Ishikawa (cell line): Measurements from ENCODE around the gene EBI3.

Experiments
- CREB1 ChIP-seq: IDR thresholded peaks from 2 replicates; pipeline ENCODE4 v1.6.1; 2012; ENCODE audit warnings: low read depth
- EGR1 ChIP-seq: IDR thresholded peaks from 2 replicates; pipeline ENCODE4 v1.6.1; 2012
- EP300 ChIP-seq: IDR thresholded peaks from 2 replicates; pipeline ENCODE4 v1.6.1; 2012; ENCODE audit warnings: borderline replicate concordance
- MAX ChIP-seq: IDR thresholded peaks from 2 replicates; pipeline ENCODE4 v1.6.1; 2012
- RAD21 ChIP-seq: IDR thresholded peaks from 2 replicates; pipeline ENCODE4 v1.6.1; 2012; ENCODE audit warnings: low read depth
- REST ChIP-seq: IDR thresholded peaks from 2 replicates; pipeline ENCODE4 v1.6.1; 2012; ENCODE audit warnings: low read depth, mild to moderate bottlenecking
- TAF1 ChIP-seq: IDR thresholded peaks from 2 replicates; pipeline ENCODE4 v1.6.1; 2012; ENCODE audit warnings: low read depth, mild to moderate bottlenecking
- TCF12 ChIP-seq: IDR thresholded peaks from 2 replicates; pipeline ENCODE4 v1.6.1; 2012; ENCODE audit warnings: low read depth
- YY1 ChIP-seq: IDR thresholded peaks from 2 replicates; pipeline ENCODE4 v1.6.1; 2012; ENCODE audit warnings: low read depth
- ZBTB7A ChIP-seq: IDR thresholded peaks from 2 replicates; pipeline ENCODE4 v1.6.1; 2012; ENCODE audit warnings: low read depth

- no peak for TF ChIP-seq EP300
- no peak for TF ChIP-seq MAX
- no peak for TF ChIP-seq REST
- no peak for TF ChIP-seq YY1
- TF ChIP-seq ZBTB7A: no peak
- no peak for TF ChIP-seq TAF1
- TF ChIP-seq EGR1: no peak
- no peak for TF ChIP-seq RAD21
- TF ChIP-seq TCF12: no peak
- no peak for TF ChIP-seq CREB1
Measured at GRCh38 chr19:4220188-4220587, 9.1 kb upstream of the EBI3 start.
